ENCODE results near the gene GRB10.

GRB10 gene

DNA sequence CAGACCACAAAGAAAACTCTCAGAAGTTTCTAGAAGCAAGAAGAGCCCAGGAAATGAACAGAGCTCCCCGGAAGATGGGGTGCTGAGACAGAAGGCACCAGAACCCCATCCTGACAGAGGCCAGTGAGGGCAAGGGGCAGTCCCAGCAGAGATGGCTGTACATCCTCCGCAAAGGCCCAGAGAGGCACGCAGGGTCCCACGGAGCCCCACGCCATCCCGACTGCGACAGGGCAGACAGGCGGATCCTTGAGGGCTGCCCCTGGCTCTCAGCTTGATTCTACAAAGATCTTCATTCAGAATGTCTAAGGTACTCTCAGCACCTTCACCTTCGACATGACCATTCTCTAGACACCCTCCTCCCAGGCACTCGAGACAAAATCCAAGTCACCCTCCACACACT is 109.6 kb downstream of the GRB10 start:
- DNase-seq (ENCODE audit: low read depth, low spot score) = no peak

DNA sequence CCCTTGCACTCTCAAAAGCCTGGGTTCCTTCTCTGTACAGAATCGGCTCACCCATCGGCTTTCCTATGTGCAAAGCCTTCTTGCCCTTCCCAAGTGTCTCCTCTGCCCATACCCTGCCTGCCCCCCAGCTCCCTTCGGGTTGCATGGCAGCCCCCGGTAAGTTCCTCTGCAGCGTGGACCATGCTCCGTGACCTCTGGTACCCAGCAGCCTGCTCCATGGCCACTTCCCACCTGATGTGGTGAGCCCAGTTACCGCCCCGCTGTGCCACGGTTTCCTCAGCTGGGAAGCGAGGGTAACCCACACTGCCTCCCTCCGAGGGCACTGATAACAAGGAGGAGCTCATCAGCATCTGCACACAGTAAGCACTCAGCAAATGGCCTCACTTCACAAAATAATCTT is 110.7 kb downstream of the GRB10 start:
- DNase-seq (ENCODE audit: low read depth, low spot score) = no peak

DNA sequence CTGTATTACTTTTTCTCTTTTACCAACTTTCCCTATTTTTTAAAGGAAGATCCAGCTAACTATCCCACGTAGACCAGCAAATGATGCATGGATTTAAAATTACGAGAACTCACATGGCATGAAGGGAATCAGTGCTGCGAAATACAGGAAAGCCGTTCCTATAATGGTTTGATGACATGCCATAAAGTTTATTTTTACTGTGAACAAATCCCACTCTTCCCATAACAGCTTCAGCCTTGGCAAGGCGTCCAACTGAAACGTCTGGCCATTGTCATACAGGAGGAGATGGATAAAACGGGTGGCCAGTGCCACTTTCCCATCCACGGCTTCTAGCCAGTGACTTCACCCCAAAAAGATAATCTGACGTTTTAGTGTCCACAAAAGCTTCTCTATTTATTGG is 111.3 kb downstream of the GRB10 start:
- no peak for DNase-seq (ENCODE audit: low read depth, low spot score)

DNA sequence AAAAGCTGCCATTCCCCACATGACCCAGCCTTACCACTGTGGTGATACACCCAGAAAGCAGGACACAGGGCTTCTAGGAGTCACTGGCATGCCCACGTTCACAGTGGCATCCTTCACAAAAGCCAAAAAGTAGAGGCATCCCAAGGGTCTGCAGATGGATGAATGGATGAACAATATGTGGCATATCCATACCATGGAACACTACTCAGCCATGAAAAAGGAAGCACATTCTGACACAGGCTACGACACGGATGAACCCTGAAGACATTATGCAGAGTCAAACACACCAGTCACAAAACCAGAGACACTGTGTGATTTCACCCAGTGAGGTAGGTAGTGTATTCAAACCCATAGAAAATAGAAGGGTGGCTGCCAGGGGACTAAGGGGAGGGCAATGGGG is 112.8 kb downstream of the GRB10 start:
- DNase-seq (ENCODE audit: low read depth, low spot score) = no peak

DNA sequence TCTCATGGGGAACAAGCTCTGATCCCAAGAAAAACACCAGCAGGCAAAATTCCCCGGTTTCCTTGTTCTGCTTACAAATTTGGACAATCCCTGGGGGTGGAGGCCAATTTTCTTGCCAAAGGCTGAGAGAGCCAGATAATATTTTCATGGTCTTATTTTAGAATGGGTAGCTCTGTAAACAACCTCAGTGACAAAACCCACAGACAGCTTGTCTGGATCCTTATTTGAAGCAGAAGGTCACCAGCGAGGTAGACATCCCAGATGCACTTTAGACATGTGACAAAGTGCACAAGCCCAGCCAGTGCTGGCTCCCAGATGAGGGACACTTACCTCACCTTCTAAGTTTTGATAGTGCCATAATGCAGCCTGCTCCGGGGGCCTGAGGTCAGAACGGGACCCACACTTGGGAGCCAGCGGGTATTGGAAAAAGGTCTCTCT is 114.9 kb downstream of the GRB10 start:
- DNase-seq (ENCODE audit: low read depth, low spot score) = no peak

DNA sequence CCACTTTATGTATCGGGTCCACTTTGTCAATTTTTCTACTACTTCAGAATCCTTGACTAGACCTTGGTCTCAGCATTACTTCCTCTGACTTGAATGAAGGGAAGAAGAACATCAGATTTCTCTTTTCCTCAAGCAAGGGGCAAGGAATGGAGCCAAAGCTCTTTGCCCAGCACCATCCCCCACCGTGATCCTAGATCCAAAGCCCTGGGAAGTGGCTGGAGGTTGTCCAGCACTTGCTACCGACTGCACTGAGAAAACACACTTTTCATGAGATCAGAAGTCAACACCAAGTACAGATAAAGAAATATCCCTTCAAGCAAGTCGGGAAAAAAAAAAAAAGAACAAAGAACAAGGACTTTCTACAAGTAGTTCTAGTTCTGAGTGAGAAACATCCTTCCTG is 115.4 kb downstream of the GRB10 start:
- no peak for DNase-seq (ENCODE audit: low read depth, low spot score)

DNA sequence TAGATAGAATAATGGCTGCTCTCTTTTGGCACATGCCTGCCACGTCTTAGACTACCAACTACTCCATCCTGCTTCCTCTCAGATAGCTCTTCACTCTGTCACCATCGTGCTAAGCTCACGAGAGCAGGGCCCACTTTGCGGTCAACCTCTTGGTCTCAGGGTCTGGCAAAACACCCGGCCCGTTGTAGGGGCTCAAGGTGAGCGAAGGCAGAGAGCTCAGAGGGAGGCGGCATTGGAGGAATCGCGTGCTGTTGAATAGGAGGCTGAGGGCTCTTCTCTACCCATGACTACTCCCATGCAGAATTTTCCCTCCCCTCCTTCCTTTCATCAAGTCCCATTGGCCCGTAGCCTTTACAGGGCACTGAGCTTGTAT is 116.6 kb downstream of the GRB10 start:
- DNase-seq (ENCODE audit: low read depth, low spot score) = no peak

DNA sequence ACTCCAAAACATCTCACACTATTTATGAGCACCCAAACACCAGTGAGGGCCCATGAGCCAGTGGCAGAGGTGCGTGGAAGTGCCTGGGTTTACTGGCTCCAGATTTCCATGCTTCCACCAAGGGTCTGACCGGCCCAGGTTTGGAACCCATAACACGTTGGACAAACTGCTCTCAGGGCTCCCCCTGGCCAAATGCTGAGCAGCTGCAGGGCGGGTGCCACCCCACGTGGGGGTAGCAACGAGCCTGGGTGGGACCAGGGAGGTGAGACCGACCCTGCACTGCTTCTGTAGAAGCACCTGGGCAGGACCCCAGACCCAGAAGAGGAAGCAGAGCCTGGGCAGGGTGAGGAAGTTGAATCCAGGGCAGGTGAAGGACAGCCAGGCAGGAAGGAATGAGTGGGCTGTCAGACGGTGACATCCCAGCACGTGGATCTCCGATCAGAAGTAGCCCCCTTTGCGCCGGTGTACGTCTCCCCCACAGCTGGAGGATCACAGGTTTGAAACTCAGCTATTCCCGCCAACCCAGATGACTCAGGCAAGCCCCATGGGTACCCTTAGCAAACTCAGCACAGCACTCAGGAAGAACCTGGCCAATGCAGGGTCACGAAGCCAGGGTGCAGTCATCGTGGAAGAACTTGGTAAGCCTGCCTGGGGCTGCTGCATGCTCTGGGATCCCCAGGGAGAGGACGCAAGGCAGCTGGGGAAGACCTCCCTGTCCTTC is 117.1 kb downstream of the GRB10 start:
- DNase-seq (ENCODE audit: low read depth, low spot score) = no peak

DNA sequence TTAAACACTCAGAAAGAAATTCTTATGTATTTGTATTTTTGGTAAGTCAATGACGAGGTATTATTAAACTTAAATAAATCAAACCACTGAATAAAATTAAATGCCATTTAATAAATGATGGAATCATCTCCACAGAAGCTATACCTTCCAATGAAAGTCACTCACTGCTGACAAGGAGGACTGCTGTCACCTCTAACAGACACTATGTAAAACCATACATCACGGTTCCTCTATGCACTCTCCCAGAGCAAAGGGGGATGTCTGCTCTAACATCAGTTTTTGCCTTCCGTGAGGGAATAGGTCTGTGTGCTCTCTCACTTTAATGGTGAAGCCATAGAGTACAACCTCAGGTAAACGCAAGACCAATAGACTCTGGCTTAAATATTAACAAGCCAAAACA is 117.8 kb downstream of the GRB10 start:
- DNase-seq (ENCODE audit: low read depth, low spot score) = no peak

DNA sequence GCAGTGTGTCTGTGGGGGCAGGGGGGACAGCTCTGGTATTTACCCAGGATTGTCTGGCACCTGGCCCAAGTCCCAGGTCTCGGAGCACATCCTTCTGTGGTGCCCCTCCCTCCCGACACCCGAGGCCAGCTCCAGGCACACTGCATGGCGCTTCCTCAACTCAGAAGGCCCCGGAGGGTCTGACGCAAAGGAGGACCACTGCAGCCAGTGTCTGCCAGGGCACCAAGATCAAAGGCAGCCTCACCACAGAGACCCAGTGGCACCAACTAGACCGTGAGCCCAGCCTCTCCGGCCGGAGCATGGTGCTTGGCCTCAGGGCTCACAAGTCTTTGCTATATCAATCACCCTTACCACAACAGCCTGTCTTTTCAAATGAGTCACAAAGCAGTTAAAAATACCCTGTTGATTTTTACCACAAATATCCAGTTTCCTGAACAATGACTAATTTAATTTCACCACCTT is 118.2 kb downstream of the GRB10 start:
- no peak for DNase-seq (ENCODE audit: low read depth, low spot score)

DNA sequence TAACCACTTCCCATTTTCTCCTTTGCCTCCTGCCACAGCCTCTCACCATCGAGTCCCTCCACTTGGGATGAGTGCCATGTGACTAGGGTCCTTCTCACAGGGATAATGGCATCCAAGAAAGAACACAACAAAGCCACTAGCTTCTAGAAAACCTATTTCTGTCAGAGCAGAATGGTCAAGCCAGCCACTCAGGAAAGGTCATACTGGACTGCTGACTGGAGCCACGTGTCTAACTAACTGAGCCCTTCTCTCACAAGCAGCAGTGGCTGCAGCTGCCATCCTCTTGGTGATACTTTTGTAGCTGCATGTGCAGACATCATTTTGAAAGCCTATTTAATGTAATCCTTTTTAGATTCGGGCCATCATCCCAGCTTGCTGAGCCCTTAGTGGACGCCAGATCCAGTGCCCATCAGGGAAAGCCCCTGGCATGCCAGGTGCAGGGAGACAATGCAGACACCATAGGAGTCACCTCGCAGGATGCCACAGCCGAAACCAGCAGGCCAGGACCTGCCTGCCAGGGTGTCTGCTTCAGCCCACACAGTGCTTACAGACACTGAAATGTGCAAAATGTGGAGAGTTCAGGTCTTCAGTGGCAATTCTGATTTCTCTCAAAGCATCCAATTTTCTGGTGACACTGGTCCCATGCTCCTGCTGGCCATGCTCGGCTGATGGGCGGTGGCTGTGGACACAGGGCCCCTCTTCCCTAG is 119.1 kb downstream of the GRB10 start:
- DNase-seq (ENCODE audit: low read depth, low spot score) = no peak

DNA sequence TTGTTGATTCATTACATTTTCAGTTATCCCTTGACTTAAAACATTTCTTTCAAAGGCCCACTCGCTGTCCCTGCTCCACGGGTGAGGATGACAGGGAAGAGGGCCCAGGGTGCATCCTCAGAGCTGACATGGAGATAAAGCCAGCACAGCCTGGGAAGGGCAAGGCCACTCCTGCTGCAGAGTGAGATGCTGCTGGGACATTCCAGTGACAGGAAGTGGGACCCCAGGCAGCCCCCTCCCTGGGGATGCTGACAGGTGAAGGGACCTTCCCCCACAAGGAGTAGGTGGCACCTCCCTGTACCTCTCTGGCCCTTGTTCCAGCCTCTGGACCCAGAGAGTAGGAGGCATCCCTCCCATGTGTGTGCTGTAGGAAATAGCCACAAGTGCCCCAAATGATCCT is 119.7 kb downstream of the GRB10 start:
- DNase-seq (ENCODE audit: low read depth, low spot score) = no peak

DNA sequence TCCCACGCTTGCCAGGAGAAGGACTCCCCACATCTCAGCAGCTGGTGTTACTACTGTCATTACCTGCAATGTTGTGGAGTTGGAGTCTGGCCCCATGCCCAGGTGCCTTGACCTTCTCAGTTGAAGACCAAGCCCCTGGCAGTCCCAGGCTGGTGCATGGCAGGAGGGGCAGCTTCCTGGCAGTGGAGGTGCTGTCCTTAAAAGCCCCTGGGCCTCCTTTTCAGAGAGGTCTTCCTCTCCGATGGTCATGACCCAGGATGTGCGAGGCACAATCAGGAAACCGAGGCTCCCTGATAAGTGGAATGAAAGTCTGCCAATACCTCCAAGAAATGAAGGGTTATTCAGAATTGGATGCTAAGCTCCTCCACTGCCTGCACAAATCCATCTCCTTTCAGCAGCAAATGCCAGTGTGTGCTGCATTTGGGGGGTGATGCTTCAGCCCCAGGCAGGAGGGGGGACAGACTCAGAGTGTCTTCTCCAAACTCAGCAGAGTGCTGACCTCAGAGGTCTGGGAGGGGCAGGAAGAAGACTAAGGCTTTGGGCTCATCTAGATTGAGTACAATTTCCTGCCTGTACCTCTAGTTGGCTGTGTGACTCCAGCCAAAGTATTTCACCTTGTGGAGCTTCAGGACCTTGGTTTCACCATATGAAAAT is 120.5 kb downstream of the GRB10 start:
- DNase-seq (ENCODE audit: low read depth, low spot score) = no peak

DNA sequence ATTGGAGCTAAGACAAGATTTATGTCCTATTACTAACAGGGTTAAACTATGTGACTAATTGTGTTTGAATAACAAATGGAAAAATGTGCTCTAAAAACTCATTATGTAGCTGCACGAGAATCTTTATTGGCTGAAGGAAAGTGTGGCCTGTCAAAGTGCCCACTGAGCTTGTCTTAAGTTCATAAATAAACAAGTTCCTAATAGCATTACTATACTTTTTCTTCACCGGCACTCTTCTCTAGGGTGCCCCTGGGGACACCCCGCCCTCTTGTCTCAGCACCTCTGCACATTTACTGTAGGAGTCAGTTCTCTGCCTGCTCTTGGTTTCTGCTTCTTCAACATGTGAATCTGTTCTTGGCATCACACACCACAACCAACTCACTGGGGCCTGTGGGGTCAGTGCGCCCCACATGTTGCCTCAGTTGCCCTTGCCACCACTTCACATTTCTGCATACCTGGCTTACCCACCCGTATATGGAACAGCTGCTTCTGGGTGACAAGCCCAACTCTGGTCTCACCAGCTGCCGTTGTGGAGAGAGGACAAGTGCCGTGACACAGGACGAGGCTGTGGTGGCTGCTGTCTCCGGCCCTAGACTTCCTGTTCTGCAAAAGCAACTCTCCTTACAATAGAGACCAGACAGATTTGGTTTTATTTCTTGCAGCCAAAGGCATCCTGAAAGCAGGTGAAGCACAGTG is 121.2 kb downstream of the GRB10 start:
- no peak for DNase-seq (ENCODE audit: low read depth, low spot score)

DNA sequence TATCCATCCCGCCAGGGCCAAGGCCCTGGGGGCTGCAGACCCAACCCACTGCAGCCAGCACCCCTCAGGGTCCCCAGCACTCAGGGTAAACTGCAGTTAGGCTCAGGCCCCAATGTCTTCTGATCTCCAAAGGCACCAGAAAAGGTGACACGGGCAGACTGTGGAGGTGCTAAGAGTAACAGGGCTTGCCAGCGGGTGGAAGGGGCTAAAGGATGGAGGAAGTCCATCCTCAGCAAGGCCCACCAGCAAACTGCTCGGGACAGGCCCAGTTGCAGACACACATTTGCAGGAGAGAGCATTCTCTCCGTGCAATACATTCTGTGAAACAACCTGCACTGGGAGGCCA is 121.9 kb downstream of the GRB10 start:
- DNase-seq (ENCODE audit: low read depth, low spot score) = no peak

DNA sequence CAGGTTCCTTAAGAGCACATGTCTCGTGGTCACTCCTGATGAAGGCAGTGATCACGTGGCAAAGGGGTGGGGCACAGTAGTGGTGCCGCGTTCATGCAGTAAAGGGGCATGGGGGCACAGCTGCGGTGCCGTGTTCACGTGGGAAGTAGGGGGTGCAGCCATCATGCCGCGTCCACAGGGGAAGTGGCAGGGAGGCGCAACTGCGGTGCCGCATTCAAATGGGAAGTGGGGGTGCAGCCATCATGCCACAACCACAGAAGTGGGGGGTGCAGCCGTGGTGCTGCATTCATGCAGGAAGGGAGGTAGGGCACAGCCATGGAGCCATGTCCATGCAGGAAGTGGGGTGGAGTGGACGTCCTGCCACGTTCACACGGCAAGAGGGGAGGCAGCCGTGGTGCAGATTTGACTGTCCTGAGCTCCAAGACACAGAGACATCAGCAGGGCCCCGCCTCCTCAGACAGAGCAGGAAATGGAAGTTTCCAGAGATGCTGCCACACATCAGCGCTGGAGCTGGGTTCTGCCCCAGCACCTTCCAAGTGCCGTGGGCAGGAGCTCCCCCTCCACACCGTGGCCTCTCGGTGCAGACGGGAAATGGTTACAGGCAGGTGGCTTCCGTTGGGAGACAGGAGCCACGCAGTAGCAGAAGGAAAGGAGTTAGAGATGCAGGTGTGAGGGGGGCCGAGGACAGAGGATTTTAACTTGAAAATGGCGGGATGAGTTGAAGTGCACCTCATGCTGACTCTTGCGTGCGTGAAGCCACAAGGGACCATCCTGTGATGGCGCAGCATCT is 122.5 kb downstream of the GRB10 start:
- DNase-seq (ENCODE audit: low read depth, low spot score) = no peak

DNA sequence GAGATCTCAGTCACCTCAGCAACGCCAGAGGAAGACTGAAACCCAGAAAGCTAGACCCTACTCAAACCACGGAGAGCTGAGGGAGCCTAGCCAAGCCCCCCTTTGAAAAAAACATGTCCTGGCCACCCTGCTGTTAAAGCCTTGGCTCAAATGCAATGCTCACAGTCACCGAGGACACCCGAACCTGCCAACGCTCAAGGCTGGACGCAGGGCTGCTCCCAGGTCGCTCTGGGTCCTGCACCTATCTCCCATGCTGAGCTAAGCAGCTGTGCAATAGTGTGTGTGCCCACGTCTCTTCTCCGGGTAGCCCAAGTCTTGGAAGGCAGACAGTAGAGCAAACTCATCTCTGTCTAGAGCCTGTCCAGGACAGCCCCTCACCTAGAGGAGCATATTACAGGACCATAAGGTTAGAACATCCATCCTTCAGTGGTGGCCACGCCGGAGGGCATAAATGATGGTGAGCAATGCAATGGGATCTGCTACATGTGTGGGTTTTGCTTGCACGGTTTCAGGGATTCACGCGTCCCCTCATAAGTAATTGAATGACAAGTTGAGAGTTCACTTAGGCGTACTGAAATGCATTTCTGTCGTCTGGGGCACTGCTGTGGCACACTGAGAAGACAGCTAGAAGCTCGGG is 123.2 kb downstream of the GRB10 start:
- no peak for DNase-seq (ENCODE audit: low read depth, low spot score)

DNA sequence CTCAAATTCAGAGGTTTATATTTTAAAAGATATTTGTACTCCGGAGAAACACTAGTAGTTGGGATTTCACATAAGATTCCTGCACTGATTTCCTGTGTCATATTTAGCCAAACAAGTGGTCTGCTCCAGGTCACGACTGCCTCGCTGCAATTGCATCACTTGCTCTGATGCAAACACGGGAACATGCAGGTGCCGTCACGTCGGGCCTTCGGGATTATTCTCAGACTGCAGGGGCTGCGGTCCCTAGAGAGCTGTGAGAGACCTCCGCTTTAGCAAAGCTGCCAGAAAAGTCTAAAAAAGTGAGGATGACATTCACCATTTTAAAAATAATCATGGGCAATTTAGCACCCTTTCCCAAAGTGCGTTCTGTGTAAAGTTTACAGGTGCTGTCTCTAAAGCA is 124.0 kb downstream of the GRB10 start:
- DNase-seq (ENCODE audit: low read depth, low spot score) = no peak

DNA sequence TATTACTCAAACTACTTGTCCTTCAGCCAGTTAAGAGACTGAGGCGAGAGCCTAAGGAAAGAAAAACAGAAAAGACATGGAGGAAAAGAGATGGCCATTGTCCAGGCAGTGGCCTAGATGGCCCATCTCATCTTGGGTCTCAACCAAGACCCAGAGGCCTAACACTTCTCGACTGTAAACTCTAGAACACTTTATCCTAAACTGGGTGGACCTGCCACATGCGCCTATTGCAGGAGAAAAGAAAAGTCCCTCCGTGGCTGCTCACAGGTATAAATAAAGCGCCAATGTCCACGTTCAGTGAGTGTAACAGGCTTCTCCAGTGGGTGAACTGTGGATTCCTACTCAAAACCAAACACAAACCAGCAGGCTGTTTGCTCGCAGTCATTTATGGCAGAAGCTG is 124.8 kb downstream of the GRB10 start:
- no peak for DNase-seq (ENCODE audit: low read depth, low spot score)

DNA sequence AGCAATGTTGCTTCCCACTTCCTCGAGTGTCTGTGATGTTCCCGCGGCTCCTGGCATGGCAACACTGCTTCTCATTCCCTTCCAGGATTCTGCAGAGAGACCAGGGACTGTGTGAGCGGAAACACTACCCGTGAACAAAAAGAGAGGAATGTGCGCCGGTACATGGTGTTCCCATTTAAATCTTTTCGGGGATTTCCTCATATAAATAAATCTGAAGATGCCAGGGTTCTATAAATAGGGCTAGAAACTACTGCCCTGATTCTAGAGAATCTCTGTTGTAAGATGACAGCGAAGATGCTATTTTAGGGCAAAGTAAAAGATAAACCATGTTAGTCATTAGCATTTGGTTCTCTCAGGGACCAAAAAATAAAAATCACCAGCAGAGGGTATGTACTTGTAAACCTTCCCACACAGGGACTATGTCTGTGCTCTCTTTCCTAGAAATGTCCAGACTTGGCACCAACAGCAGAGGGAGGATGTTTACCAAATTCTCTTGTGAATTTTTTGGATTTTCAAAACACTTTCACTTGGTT is 125.3 kb downstream of the GRB10 start:
- DNase-seq (ENCODE audit: low read depth, low spot score) = no peak

All from iPS DF 19.7 (cell line).